HG03039 (cell line): ENCODE results near the gene SAFB2.

ENCODE experiments used
- ATAC-seq: cut with Tn5 transposase; IDR thresholded peaks from one replicate; pipeline ENCODE4 v1.9.1; 2021; ENCODE audit warnings: mild to moderate bottlenecking, moderate library complexity; ENCODE audit not compliant: unreplicated experiment

The SAFB2 gene

DNA sequence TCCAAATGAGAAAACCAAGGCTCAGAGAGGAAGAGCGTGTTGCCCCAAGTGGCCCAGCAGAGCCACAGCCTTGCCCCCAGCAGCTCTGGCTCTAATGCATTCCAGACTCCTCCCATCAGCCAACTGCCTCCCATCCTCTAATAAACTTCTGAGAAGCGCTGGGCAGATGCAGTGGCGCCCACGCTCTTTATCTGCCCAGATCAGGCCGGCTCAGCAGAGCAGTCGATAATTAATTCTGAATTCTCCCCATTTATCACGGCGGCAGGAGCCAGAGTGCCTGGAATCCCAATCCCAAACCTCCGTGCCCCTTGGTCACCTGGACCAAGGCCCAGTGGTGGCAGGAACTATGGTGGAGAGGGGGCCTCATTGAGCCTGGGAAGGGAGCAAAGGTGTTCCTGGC is 68.7 kb downstream of the SAFB2 start:
- ATAC-seq, result no peak

DNA sequence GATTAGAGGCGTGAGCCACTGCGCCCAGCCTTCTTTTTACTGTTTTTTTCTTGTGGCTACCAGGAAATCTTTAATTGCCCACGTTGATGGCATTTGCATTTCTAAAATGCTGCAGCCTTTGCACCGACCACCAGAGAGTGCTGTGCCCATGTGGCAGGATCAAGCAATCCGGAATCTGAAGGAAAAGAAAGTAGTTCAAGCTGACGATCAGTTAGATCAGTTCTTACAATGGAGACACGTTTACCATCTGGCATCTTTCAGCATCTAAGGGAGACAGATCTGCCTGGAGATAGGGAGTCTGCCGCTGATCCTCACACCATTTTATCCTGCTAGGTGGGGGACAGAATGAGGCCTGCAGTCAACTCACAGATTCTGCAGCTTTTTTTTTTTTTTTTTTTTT is 74.7 kb downstream of the SAFB2 start:
- ATAC-seq, result no peak

DNA sequence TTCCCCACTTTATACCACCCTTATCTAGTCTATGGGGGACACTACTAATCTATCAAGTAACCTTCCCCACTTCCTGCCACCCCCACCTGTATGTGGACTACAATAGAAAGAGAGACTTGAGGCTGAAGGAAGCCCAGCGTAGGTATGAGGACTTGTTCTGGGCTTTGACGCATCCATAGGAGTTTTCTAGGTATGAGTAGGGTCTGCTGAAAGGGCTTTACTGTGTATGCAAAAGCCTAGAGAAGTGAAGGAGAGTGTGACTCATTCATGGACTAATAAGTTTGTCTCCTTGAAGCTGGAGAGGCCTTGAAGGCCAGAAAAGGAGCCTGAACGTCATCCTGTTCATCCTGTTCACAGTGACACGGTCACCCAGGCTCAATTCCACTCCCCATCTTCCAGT is 76.6 kb downstream of the SAFB2 start:
- no peak for ATAC-seq

DNA sequence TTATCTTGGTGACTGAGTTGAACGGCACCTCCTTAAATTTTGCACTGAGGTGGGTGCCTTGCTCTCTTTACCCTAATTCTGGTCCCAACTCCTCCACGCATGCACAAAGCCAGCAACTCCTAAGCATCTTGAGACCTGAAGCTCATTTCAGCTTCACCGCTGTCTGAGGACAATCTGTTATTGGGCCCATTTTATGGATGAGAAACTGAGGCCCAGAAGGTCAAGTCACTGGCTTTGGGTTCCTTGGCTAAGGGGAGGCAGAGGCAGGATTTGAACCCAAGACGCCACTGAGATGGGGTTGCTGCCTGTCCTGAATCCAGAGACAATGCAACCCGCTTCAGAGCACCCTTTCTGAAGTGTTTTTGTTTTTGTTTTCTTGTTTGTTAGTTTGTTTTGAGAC is 77.5 kb downstream of the SAFB2 start:
- ATAC-seq, result no peak

DNA sequence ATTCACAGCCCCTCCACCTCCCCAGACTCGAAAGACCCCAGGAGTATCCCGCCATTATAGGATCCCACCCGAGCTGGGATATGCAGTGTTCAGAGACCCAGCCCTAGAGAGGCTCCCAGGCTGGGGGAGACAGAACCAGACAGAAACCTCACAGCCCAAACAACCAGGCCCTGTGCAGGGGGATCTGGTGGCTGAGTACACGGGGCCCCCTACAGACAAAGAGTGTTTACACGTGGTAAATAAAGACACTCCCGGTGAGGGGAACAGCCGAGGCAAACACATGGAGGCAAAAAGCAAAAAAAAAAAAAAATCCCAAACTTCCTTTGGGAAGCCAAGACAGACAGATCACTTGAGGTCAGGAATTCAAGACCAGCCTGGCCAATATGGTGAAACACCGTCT is 79.9 kb downstream of the SAFB2 start:
- ATAC-seq, result no peak

DNA sequence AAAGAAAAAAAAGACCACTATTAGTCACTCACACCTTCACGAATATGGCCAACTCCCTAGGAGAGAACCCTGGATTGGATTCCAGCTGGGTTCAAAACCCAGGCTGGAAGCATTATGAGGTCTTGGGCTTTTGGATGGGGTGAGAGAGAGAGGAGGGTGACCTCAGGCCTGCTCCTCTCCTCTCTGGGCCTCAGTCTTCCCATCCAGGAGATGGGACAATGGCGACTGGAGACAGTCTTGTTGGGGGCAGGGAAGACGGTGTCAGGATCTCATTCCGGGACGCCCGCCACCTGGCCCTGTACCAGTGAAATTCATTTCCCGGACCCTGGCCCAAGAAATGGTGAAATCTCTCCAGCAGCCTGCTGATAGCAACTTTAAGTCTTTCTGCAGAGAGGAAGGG is 81.1 kb downstream of the SAFB2 start:
- ATAC-seq, result no peak

DNA sequence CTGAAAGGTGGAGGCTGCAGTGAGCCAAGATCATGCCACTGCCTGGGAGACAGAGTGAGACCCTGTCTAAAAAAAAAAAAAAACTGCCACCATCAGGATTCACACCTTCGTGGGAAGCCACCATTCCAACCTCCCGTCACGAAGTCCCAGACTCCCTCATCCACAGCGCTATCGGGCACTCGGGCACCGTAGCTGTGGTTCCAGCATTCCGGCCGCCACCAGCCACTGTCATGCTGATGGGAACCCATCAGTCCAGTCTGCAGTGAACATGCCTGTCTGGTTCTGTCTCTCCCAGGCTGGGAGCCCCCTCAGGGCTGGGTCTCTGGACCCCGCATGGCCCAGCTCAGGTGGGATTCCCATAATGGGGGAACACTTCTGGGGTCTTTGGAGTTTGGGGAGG is 82.4 kb downstream of the SAFB2 start:
- ATAC-seq, result no peak

DNA sequence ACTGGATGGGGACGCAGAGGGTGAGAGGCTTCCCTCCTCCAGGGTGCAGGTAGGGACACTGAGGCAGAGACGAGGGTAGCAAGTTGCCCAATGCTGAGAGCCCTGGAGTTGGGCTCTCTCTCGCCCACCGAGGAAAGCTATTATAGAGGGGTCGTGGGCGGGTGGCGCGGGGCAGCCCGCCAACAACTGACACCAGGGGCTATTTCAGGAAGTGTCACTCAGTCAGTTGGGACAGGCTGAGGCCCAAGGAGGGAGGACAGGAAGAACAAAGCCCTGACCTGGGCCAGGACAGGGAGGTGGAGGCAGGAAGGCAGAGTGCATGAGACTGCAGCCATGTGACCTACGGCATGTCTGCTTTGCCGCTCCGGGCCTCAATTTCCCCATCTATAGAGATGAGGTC is 84.7 kb downstream of the SAFB2 start:
- no peak for ATAC-seq
